ENCODE data around the gene ARHGAP6.

- TF ChIP-seq CTCF (IDR thresholded peaks at IDR 0.05) = no peak
- TF ChIP-seq POLR2A (IDR thresholded peaks at IDR 0.05) = no peak
Measured at GRCh38 chrX:11567528-11568220, 98.0 kb downstream of the ARHGAP6 start.

Measured in thyroid gland (tissue), 4 donors.